Keratinocyte (primary cell): ENCODE measurements around the gene GPAM. TPM values are rescaled to one million over a fixed set of nuclear protein-coding genes. Genes with fewer than 3 reads are reported as not detected.

Experiments
- DNase-seq: peaks from one replicate; pipeline ENCODE4 v3.0.0-alpha.2; 2011; ENCODE audit warnings: low read depth, missing footprints, low spot score
- FAIRE-seq: peaks from 2 replicates; lab custom pipeline; 2011; peaks lifted over from hg19 to GRCh38; lab: Jason Lieb, UNC
- H2AFZ ChIP-seq: 2 replicates; pipeline ENCODE4 v1.6.0; 2012; ENCODE audit warnings: low read length, control low read depth, inconsistent platforms; ENCODE audit not compliant: control insufficient read depth
- H3K27ac ChIP-seq: 2 replicates; pipeline ENCODE4 v1.5.1; 2011; ENCODE audit warnings: low read length; ENCODE audit not compliant: control insufficient read depth, insufficient read depth
- H3K27me3 ChIP-seq: 3 replicates; pipeline ENCODE4 v1.6.0; 2011; ENCODE audit warnings: low read length; ENCODE audit not compliant: control insufficient read depth, insufficient read depth; ENCODE audit errors: extremely low read depth
- H3K36me3 ChIP-seq, 2 experiments: 2 replicates in 1 of 2; 3 replicates in 1 of 2; pipeline ENCODE4 v1.5.1; 2011; ENCODE audit warnings: low read length in 2 of 2, mild to moderate bottlenecking in 1 of 2; ENCODE audit not compliant: control insufficient read depth in 2 of 2, insufficient read depth in 2 of 2; ENCODE audit errors: extremely low read depth in 1 of 2
- H3K4me1 ChIP-seq: 3 replicates; pipeline ENCODE4 v1.5.1; 2011; ENCODE audit warnings: low read length; ENCODE audit not compliant: control insufficient read depth, insufficient read depth; ENCODE audit errors: extremely low read depth
- H3K4me2 ChIP-seq: 3 replicates; pipeline ENCODE4 v1.6.0; 2011; ENCODE audit warnings: low read depth, low read length; ENCODE audit not compliant: control insufficient read depth, insufficient read depth; ENCODE audit errors: extremely low read depth
- H3K4me3 ChIP-seq, 3 experiments: fragments of 200-600 bp in 1 of 3; sonication (generic) in 1 of 3; 2 replicates in 2 of 3; 3 replicates in 1 of 3; pipeline ENCODE4 v1.5.1; 2011 to 2016; ENCODE audit warnings: low read length in 3 of 3, mild to moderate bottlenecking in 3 of 3, control low read depth in 2 of 3, inconsistent platforms in 1 of 3, low read depth in 1 of 3, mixed read lengths in 1 of 3, mixed run types in 1 of 3, moderate library complexity in 1 of 3; ENCODE audit not compliant: control insufficient read depth in 2 of 3, insufficient read depth in 2 of 3; ENCODE audit errors: extremely low read depth in 1 of 3
- H3K79me2 ChIP-seq: 2 replicates; pipeline ENCODE4 v1.6.0; 2012; ENCODE audit warnings: low read length; ENCODE audit not compliant: control insufficient read depth, insufficient read depth
- H3K9ac ChIP-seq: 3 replicates; pipeline ENCODE4 v1.6.0; 2011; ENCODE audit warnings: low read length; ENCODE audit not compliant: control insufficient read depth, insufficient read depth; ENCODE audit errors: extremely low read depth
- H3K9me1 ChIP-seq: 3 replicates; pipeline ENCODE4 v1.6.0; 2011; ENCODE audit warnings: low read length; ENCODE audit not compliant: control insufficient read depth, insufficient read depth; ENCODE audit errors: extremely low read depth
- H3K9me3 ChIP-seq: 2 replicates; pipeline ENCODE4 v1.5.1; 2012; ENCODE audit warnings: low read depth, low read length; ENCODE audit not compliant: control insufficient read depth
- H4K20me1 ChIP-seq: 3 replicates; pipeline ENCODE4 v1.6.0; 2011; ENCODE audit warnings: low read length; ENCODE audit not compliant: control insufficient read depth, insufficient read depth; ENCODE audit errors: extremely low read depth
- EZH2 ChIP-seq: IDR thresholded peaks from one replicate; pipeline ENCODE4 v1.6.1; 2012; ENCODE audit warnings: inconsistent platforms, mild to moderate bottlenecking, low read length, moderate library complexity
- dilution Hi-C: fragments of 300-500 bp; cut with MboI; formaldehyde crosslinking; loops from one replicate; pipeline ENCODE4 v1.7.0; 2020; ENCODE audit warnings: low sequenced_read_pairs; ENCODE audit not compliant: extremely low pct_ligation_motif_present
- polyA plus RNA-seq, 5 experiments: library from polyadenylated mRNA; depleted of rRNA in 3 of 5; stranded (reverse) in 3 of 5; stranded (forward) in 1 of 5; unstranded in 1 of 5; fragments of >200 nt; gene quantifications; 1 replicate in 1 of 5; 2 replicates in 3 of 5; 3 replicates in 1 of 5; pipeline versions ENCODE4 v1.2.1 to v1.2.3, GENCODE V29; 2011 to 2012; ENCODE audit warnings: missing spikeins in 2 of 5, low read depth in 1 of 5, low replicate concordance in 1 of 5
- TF ChIP-seq, protein P1 (sequence below), 3 experiments: IDR thresholded peaks in 1 of 3; conservative IDR thresholded peaks in 1 of 3; optimal IDR thresholded peaks in 1 of 3; 2 replicates in 2 of 3; 3 replicates in 1 of 3; pipeline versions ENCODE3 to v1.5.1; 2011; ENCODE audit warnings: low read length in 3 of 3, mild to moderate bottlenecking in 3 of 3, moderate library complexity in 2 of 3, control low read depth in 1 of 3, inconsistent platforms in 1 of 3; ENCODE audit not compliant: insufficient read depth in 2 of 3; ENCODE audit errors: extremely low read depth in 1 of 3

The GPAM gene
- polyA plus RNA-seq, 1 donor (not counting 4 experiments of a cell fraction or from before 2014, with no cell fraction given), result 7.4 TPM

DNA sequence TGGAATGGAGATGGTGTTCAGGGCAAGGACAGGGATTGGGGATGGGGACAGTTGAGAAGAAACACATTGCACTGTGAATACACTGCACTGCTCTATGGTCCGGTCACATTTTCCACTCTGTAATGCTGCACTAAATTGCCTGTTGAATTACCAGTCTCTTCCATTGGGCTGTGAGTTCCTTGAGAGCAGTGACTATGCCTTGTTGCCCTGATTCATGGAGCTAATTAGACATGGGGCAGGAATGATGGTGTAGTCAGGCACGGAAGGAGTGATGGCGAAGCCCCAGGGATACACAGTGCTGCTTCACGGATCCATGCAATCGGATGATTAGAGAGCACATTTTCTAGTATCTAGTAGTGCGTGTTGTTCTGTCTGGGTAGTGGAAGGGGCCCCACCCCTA lies 25.4 kb upstream of the GPAM start:
- DNase-seq (no peak), FAIRE-seq (no peak)
- Histone ChIP-seq H4K20me1 (no peaks in the 10 kb centered on the region), H3K36me3 (no peaks in the 10 kb centered on the region), H3K9ac (no peak overlapping the region), H2AFZ (no peak overlapping the region), H3K79me2 (no peaks in the 10 kb centered on the region), H3K4me3 (no peak overlapping the region), H3K9me1 (no peaks in the 10 kb centered on the region), H3K4me2 (no peak overlapping the region), H3K4me1 (no peaks in the 10 kb centered on the region), H3K27ac (no peak overlapping the region), H3K27me3 (no peaks in the 10 kb centered on the region), H3K9me3 (no peaks in the 10 kb centered on the region)
- dilution Hi-C loops, result no loop called here
- TF ChIP-seq, protein P1, sequence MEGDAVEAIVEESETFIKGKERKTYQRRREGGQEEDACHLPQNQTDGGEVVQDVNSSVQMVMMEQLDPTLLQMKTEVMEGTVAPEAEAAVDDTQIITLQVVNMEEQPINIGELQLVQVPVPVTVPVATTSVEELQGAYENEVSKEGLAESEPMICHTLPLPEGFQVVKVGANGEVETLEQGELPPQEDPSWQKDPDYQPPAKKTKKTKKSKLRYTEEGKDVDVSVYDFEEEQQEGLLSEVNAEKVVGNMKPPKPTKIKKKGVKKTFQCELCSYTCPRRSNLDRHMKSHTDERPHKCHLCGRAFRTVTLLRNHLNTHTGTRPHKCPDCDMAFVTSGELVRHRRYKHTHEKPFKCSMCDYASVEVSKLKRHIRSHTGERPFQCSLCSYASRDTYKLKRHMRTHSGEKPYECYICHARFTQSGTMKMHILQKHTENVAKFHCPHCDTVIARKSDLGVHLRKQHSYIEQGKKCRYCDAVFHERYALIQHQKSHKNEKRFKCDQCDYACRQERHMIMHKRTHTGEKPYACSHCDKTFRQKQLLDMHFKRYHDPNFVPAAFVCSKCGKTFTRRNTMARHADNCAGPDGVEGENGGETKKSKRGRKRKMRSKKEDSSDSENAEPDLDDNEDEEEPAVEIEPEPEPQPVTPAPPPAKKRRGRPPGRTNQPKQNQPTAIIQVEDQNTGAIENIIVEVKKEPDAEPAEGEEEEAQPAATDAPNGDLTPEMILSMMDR (optimal IDR thresholded peaks at IDR 0.05 in 1 of 3, IDR thresholded peaks at IDR 0.05 in 1 of 3, conservative IDR thresholded peaks at IDR 0.05 in 1 of 3; ENCODE audit: extremely low read depth in 1 of 3, insufficient read depth in 2 of 3, low read length in 3 of 3), result no peak

DNA sequence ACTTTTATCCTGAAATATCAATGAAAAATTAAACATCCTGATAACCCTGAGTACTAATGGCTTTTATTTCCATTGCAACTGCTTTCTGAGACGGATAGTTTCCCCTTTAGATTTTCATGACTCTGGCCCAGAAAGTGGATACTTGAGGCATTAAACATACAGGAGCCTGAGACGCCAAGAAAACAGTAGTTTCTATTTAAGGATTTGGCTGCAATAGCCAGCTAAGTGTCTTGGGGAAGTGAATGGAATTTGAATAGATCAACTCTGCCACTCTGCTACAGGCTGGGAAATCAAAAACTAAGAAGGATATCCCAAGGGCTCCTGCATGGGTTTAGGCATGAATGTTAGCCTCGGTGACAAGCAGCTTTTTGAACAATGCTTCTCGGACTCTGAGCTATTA lies 24.7 kb upstream of the GPAM start:
- no peak for TF ChIP-seq EZH2
- TF ChIP-seq, protein P1 (optimal IDR thresholded peaks at IDR 0.05 in 1 of 3, IDR thresholded peaks at IDR 0.05 in 1 of 3, conservative IDR thresholded peaks at IDR 0.05 in 1 of 3; ENCODE audit: extremely low read depth in 1 of 3, insufficient read depth in 2 of 3, low read length in 3 of 3), result no peak
- dilution Hi-C loops, result no loop called here
- no peak overlapping the region for H3K4me3 ChIP-seq
- H3K27me3 ChIP-seq, result no peaks in the 10 kb centered on the region
- H3K4me2 ChIP-seq, result no peak overlapping the region
- H4K20me1 ChIP-seq, result no peaks in the 10 kb centered on the region
- no peaks in the 10 kb centered on the region for H3K9me3 ChIP-seq
- no peak overlapping the region for H3K27ac ChIP-seq
- no peak overlapping the region for H3K9ac ChIP-seq
- no peaks in the 10 kb centered on the region for H3K9me1 ChIP-seq
- DNase-seq (no peak), FAIRE-seq (no peak)
- H3K79me2 ChIP-seq, result no peaks in the 10 kb centered on the region
- H2AFZ ChIP-seq, result no peak overlapping the region
- no peaks in the 10 kb centered on the region for H3K4me1 ChIP-seq
- no peaks in the 10 kb centered on the region for H3K36me3 ChIP-seq
